ENCODE data around the gene PIP5KL1.
"Not testable (repeated sequence)": the region's sequence is repeated elsewhere in the genome, so short reads cannot be mapped to it uniquely, and the experiment has no call there.

The PIP5KL1 gene

GRCh38 chr9:127893392-127893791, 37.2 kb downstream of the PIP5KL1 start:
- DNase-seq (ENCODE audit: low read depth) = no peak

- DNase-seq (ENCODE audit: low read depth) = no peak
Measured at GRCh38 chr9:127892831-127893230, 37.7 kb downstream of the PIP5KL1 start.

GRCh38 chr9:127890053-127890452, 40.5 kb downstream of the PIP5KL1 start:
- DNase-seq (ENCODE audit: low read depth) = no peak

GRCh38 chr9:127887792-127888191, 42.8 kb downstream of the PIP5KL1 start:
- no peak for DNase-seq (ENCODE audit: low read depth)

- no peak for DNase-seq (ENCODE audit: low read depth)
Measured at GRCh38 chr9:127886401-127886972, 44.1 kb downstream of the PIP5KL1 start.

- DNase-seq (ENCODE audit: low read depth) = no peak
Measured at GRCh38 chr9:127885508-127886281, 44.9 kb downstream of the PIP5KL1 start.

- DNase-seq (ENCODE audit: low read depth) = no peak
Measured at GRCh38 chr9:127884976-127885490, 45.5 kb downstream of the PIP5KL1 start.

- no peak for DNase-seq (ENCODE audit: low read depth)
Measured at GRCh38 chr9:127884427-127884911, 46.1 kb downstream of the PIP5KL1 start.

GRCh38 chr9:127883959-127884358, 46.6 kb downstream of the PIP5KL1 start:
- DNase-seq (ENCODE audit: low read depth) = no peak

- DNase-seq (ENCODE audit: low read depth) = not testable (repeated sequence)
Measured at GRCh38 chr9:127881715-127882114, 48.9 kb downstream of the PIP5KL1 start.

GRCh38 chr9:127880143-127880542, 50.4 kb downstream of the PIP5KL1 start:
- no peak for DNase-seq (ENCODE audit: low read depth)

- no peak for DNase-seq (ENCODE audit: low read depth)
Measured at GRCh38 chr9:127878652-127879390, 51.8 kb downstream of the PIP5KL1 start.

GRCh38 chr9:127878001-127878651, 52.5 kb downstream of the PIP5KL1 start:
- no peak for DNase-seq (ENCODE audit: low read depth)

GRCh38 chr9:127877566-127877998, 53.0 kb downstream of the PIP5KL1 start, which contains the start of gene AK1:
Gene AK1, minus strand, starts transcription at chr9:127877675. Its CDS starts 3,058 bp downstream, at chr9:127874617.
- DNase-seq (ENCODE audit: low read depth) = no peak

GRCh38 chr9:127876764-127877562, 53.6 kb downstream of the PIP5KL1 start:
- DNase-seq (ENCODE audit: low read depth) = no peak

- DNase-seq (ENCODE audit: low read depth) = no peak
Measured at GRCh38 chr9:127876026-127876763, 54.4 kb downstream of the PIP5KL1 start.

- no peak for DNase-seq (ENCODE audit: low read depth)
Measured at GRCh38 chr9:127875306-127875966, 55.1 kb downstream of the PIP5KL1 start.

GRCh38 chr9:127874301-127875221, 56.0 kb downstream of the PIP5KL1 start:
- DNase-seq (ENCODE audit: low read depth) = no peak

GRCh38 chr9:127873886-127874285, 56.7 kb downstream of the PIP5KL1 start:
- DNase-seq (ENCODE audit: low read depth) = no peak

All from HS-27A (cell line).